ENCODE results near the gene LTBP4. TPM values are rescaled to one million over a fixed set of nuclear protein-coding genes. Genes with fewer than 3 reads are reported as not detected.
"Not testable (repeated sequence)": the region's sequence is repeated elsewhere in the genome, so short reads cannot be mapped to it uniquely, and the experiment has no call there.

LTBP4 gene
- total and polyA plus RNA-seq, 2 experiments from 2014 or later, result 158 to 203 TPM

GRCh38 chr19:40623403-40624251 lies 22.5 kb downstream of the LTBP4 start:
- Histone ChIP-seq H3K27me3 (no peaks in the 10 kb centered on the region), H3K4me3 (no peak overlapping the region), H3K36me3 (peaks cover 18% of the 10 kb centered on the region), H3K9me3 (ENCODE audit: low read depth) (no peaks in the 10 kb centered on the region), H3K4me1 (ENCODE audit: low read depth) (no peaks in the 10 kb centered on the region), H3K27ac (no peak overlapping the region)
- no peak for TF ChIP-seq CTCF (IDR thresholded peaks at IDR 0.05; ENCODE audit: low read depth, low read length)
- peak; percentile 45 to 63 for DNase-seq (ENCODE audit: low read depth in 1 of 2, low spot score in 1 of 2)

GRCh38 chr19:40624369-40625153 lies 23.4 kb downstream of the LTBP4 start:
- not testable (repeated sequence) for H3K9me3 ChIP-seq (ENCODE audit: low read depth); H3K4me3 ChIP-seq; H3K4me1 ChIP-seq (ENCODE audit: low read depth); H3K27ac ChIP-seq; DNase-seq (ENCODE audit: low read depth in 1 of 2, low spot score in 1 of 2); H3K27me3 ChIP-seq
- H3K36me3 ChIP-seq, result peaks cover 14% of the 10 kb centered on the region

GRCh38 chr19:40625406-40626120 lies 24.4 kb downstream of the LTBP4 start:
- H3K4me3 ChIP-seq, result no peak overlapping the region
- DNase-seq (ENCODE audit: low read depth in 1 of 2, low spot score in 1 of 2), result no peak
- peaks cover 10% of the 10 kb centered on the region for H3K36me3 ChIP-seq
- H3K9me3 ChIP-seq (ENCODE audit: low read depth), result no peaks in the 10 kb centered on the region
- TF ChIP-seq CTCF (IDR thresholded peaks at IDR 0.05; ENCODE audit: low read depth, low read length), result no peak
- no peaks in the 10 kb centered on the region for H3K4me1 ChIP-seq (ENCODE audit: low read depth)
- H3K27me3 ChIP-seq, result no peaks in the 10 kb centered on the region
- H3K27ac ChIP-seq, result no peak overlapping the region

GRCh38 chr19:40626918-40627317 lies 25.7 kb downstream of the LTBP4 start:
- Histone ChIP-seq H3K36me3 (peaks cover 4% of the 10 kb centered on the region), H3K27me3 (no peaks in the 10 kb centered on the region), H3K9me3 (ENCODE audit: low read depth) (no peaks in the 10 kb centered on the region), H3K27ac (no peak overlapping the region), H3K4me1 (ENCODE audit: low read depth) (no peaks in the 10 kb centered on the region), H3K4me3 (no peak overlapping the region)
- TF ChIP-seq CTCF (IDR thresholded peaks at IDR 0.05; ENCODE audit: low read depth, low read length), result no peak
- DNase-seq (ENCODE audit: low read depth in 1 of 2, low spot score in 1 of 2), result no peak

- Histone ChIP-seq H3K9me3 (ENCODE audit: low read depth) (no peaks in the 10 kb centered on the region), H3K27ac (no peak overlapping the region), H3K36me3 (peaks cover 3% of the 10 kb centered on the region), H3K27me3 (no peaks in the 10 kb centered on the region), H3K4me3 (no peak overlapping the region), H3K4me1 (ENCODE audit: low read depth) (no peaks in the 10 kb centered on the region)
- no peak for TF ChIP-seq CTCF (IDR thresholded peaks at IDR 0.05; ENCODE audit: low read depth, low read length)
- no peak for DNase-seq (ENCODE audit: low read depth in 1 of 2, low spot score in 1 of 2)
These were observed 26.5 kb downstream of the LTBP4 start for GRCh38 chr19:40627486-40628279.
